GM12878 (cell line): Measurements from ENCODE around the gene PDCD7. TPM values are rescaled to one million over a fixed set of nuclear protein-coding genes. Genes with fewer than 3 reads are reported as not detected.

Source experiments
- ATAC-seq: fragments of 200-7000 bp; cut with Tn5 transposase; 3 replicates; pipeline ENCODE4 v1.9.1; 2020; ENCODE audit warnings: mild to moderate bottlenecking, moderate library complexity
- BruUV-seq: library from RNA; stranded (reverse); fragments of 400-500 nt; replicated peaks from 2 replicates; lab custom pipeline; 2021; lab: Mats Ljungman, UMichigan
- CTCF ChIA-PET: fragments of 300-600 bp; sonication (Branson Sonifier 250); formaldehyde crosslinking; extraction: SDS; loops from one replicate; lab custom pipeline; 2021; ENCODE audit warnings: inconsistent platforms; lab: Yijun Ruan, JAX
- POLR2A ChIA-PET: fragments of 350-600 bp; formaldehyde crosslinking; extraction: SDS; loops from one replicate; lab custom pipeline; 2021; ENCODE audit warnings: inconsistent platforms; lab: Charles Lee
- RAD21 ChIA-PET: fragments of 300-600 bp; sonication (Branson Sonifier 250); formaldehyde crosslinking; loops from one replicate; lab custom pipeline; 2023; ENCODE audit warnings: antibody characterized with exemption; ENCODE audit not compliant: unreplicated experiment; lab: Charles Lee
- SMC1A ChIA-PET: fragments of 300-600 bp; sonication (Branson Sonifier 250); formaldehyde crosslinking; loops from one replicate; lab custom pipeline; 2023; ENCODE audit not compliant: unreplicated experiment, uncharacterized antibody; lab: Charles Lee
- DNase-seq: peaks from one replicate; pipeline ENCODE4 v3.0.0-alpha.2; 2011; ENCODE audit warnings: low read depth, low spot score
- FAIRE-seq: peaks from 3 replicates; lab custom pipeline; 2011; peaks lifted over from hg19 to GRCh38; lab: Jason Lieb, UNC
- H2AFZ ChIP-seq: 2 replicates; pipeline ENCODE4 v1.6.0; 2011; ENCODE audit warnings: low read depth, low read length, control low read depth; ENCODE audit not compliant: control insufficient read depth
- H3K27ac ChIP-seq: 2 replicates; pipeline ENCODE4 v1.5.1; 2011; ENCODE audit warnings: control low read depth; ENCODE audit not compliant: control insufficient read depth, insufficient read depth
- H3K27me3 ChIP-seq, 2 experiments: replicated peaks in 1 of 2; 2 replicates each; pipeline versions ENCODE4 v1.6.0 to v1.6.1; 2011; ENCODE audit warnings: low read length in 1 of 2; ENCODE audit not compliant: control insufficient read depth in 2 of 2, insufficient read depth in 2 of 2
- H3K36me3 ChIP-seq, 2 experiments: 2 replicates each; pipeline ENCODE4 v1.5.1; 2011; ENCODE audit warnings: low read length in 1 of 2; ENCODE audit not compliant: control insufficient read depth in 2 of 2, insufficient read depth in 2 of 2
- H3K4me1 ChIP-seq: 2 replicates; pipeline ENCODE4 v1.6.1; 2011; ENCODE audit warnings: mild to moderate bottlenecking, low read length, moderate library complexity, mixed read lengths; ENCODE audit not compliant: control insufficient read depth, insufficient read depth
- H3K4me2 ChIP-seq: 2 replicates; pipeline ENCODE4 v1.6.0; 2011; ENCODE audit warnings: control low read depth; ENCODE audit not compliant: control insufficient read depth, insufficient read depth
- H3K4me3 ChIP-seq: fragments of 200-600 bp; sonication (generic); 2 replicates; pipeline ENCODE4 v1.5.1; 2016
- H3K79me2 ChIP-seq: 2 replicates; pipeline ENCODE4 v1.6.0; 2011; ENCODE audit warnings: low read length; ENCODE audit not compliant: control insufficient read depth, insufficient read depth
- H3K9ac ChIP-seq: 2 replicates; pipeline ENCODE4 v1.8.0; 2011; ENCODE audit warnings: low read length, control low read depth, mixed read lengths; ENCODE audit not compliant: control insufficient read depth, insufficient read depth
- H3K9me3 ChIP-seq: replicated peaks from 3 replicates; pipeline ENCODE4 v1.5.1; 2011; ENCODE audit warnings: mild to moderate bottlenecking, low read length; ENCODE audit not compliant: control insufficient read depth, insufficient read depth
- H4K20me1 ChIP-seq: 2 replicates; pipeline ENCODE4 v1.6.0; 2011; ENCODE audit not compliant: control insufficient read depth, insufficient read depth
- BCL3 ChIP-seq: IDR thresholded peaks from 2 replicates; pipeline ENCODE4 v1.6.1; 2011; ENCODE audit warnings: borderline replicate concordance, low read depth, mild to moderate bottlenecking, moderate library complexity, low read length; ENCODE audit not compliant: insufficient read depth, poor library complexity, severe bottlenecking
- CREB1 ChIP-seq: IDR thresholded peaks from 2 replicates; pipeline ENCODE4 v1.6.1; 2012; ENCODE audit warnings: low read depth, mild to moderate bottlenecking, inconsistent platforms
- E2F8 ChIP-seq: fragments of 450-650 bp; IDR thresholded peaks from 2 replicates; pipeline ENCODE4 v1.6.1; 2018; ENCODE audit warnings: mild to moderate bottlenecking, low read depth, moderate library complexity; ENCODE audit not compliant: partially characterized antibody
- E4F1 ChIP-seq: fragments of 450-650 bp; IDR thresholded peaks from 2 replicates; pipeline ENCODE4 v1.6.1; 2018; ENCODE audit warnings: borderline replicate concordance, mild to moderate bottlenecking; ENCODE audit not compliant: partially characterized antibody
- ELK1 ChIP-seq: IDR thresholded peaks from 2 replicates; pipeline ENCODE4 v1.6.1; 2012; ENCODE audit warnings: low read depth, low read length, improper control_type of control experiment
- HDAC2 ChIP-seq: fragments of 200-600 bp; sonication (generic); IDR thresholded peaks from 2 replicates; pipeline ENCODE4 v1.6.1; 2017
- IRF3 ChIP-seq: fragments of 450-650 bp; IDR thresholded peaks from 2 replicates; pipeline ENCODE4 v1.6.1; 2014; ENCODE audit warnings: mild to moderate bottlenecking
- LARP7 ChIP-seq: fragments of 450-650 bp; IDR thresholded peaks from 2 replicates; pipeline ENCODE4 v1.6.1; 2017; ENCODE audit warnings: mild to moderate bottlenecking
- NFYB ChIP-seq: IDR thresholded peaks from 2 replicates; pipeline ENCODE4 v1.6.1; 2011; ENCODE audit warnings: low read depth, mild to moderate bottlenecking, low read length, improper control_type of control experiment, moderate library complexity; ENCODE audit not compliant: insufficient read depth
- SMAD5 ChIP-seq: IDR thresholded peaks from 2 replicates; pipeline ENCODE4 v1.6.1; 2016; ENCODE audit warnings: antibody characterized with exemption, low read depth
- TCF7 ChIP-seq: IDR thresholded peaks from 2 replicates; pipeline ENCODE4 v1.6.1; 2014; ENCODE audit warnings: antibody characterized with exemption, borderline replicate concordance
- USF1 ChIP-seq: IDR thresholded peaks from 2 replicates; pipeline ENCODE4 v1.6.1; 2011; ENCODE audit warnings: borderline replicate concordance, low read depth, mild to moderate bottlenecking, moderate library complexity, mixed read lengths, low read length; ENCODE audit not compliant: insufficient read depth; ENCODE audit errors: extremely low read length
- ZBED1 ChIP-seq: IDR thresholded peaks from 2 replicates; pipeline ENCODE4 v1.6.1; 2016; ENCODE audit warnings: borderline replicate concordance
- ZSCAN29 ChIP-seq: fragments of 450-650 bp; IDR thresholded peaks from 2 replicates; pipeline ENCODE4 v1.6.1; 2017; ENCODE audit warnings: mild to moderate bottlenecking, moderate library complexity
- WGBS: methylation state at CpG from one replicate; pipeline ENCODE4 v1.1.6; 2016; ENCODE audit warnings: low lambda C conversion rate; ENCODE audit not compliant: insufficient replicate concordance, insufficient coverage; ENCODE audit errors: missing lambda C conversion rate; 5-methylcytosine and 5-hydroxymethylcytosine counted together
- in situ Hi-C: fragments of 300-500 bp; cut with MboI; formaldehyde crosslinking; loops from 9 replicates; pipeline ENCODE4 v1.14.3; 2018; ENCODE audit warnings: mixed read lengths
- intact Hi-C: fragments of 100-400 bp; cut with micrococcal nuclease; formaldehyde crosslinking; loops from one replicate; pipeline ENCODE4 v1.14.2; 2022; ENCODE audit not compliant: unreplicated experiment
- polyA plus RNA-seq, 11 experiments: library from polyadenylated mRNA; depleted of rRNA in 4 of 11; unstranded in 6 of 11; stranded (reverse) in 5 of 11; fragments of >200 nt; fragmentation: Nextera tagmentation in 4 of 11; fragmentation: Illumina TruSeq in 1 of 11; extraction: Ambion mirVana in 4 of 11; extraction: Trizol in 1 of 11; gene quantifications; 1 replicate in 1 of 11; 2 replicates in 10 of 11; pipeline versions ENCODE4 v1.2.1 to v1.2.3, GENCODE V29; 2011 to 2016; ENCODE audit warnings: inconsistent platforms in 2 of 11, missing spikeins in 2 of 11, low read depth in 1 of 11
- total RNA-seq, 4 experiments: library from RNA; depleted of rRNA in 3 of 4; stranded (reverse); fragments of >200 nt in 3 of 4; fragmentation: Illumina TruSeq in 1 of 4; extraction: Trizol in 1 of 4; gene quantifications; 2 replicates each; pipeline versions ENCODE4 v1.2.1 to v1.2.3, GENCODE V29; 2013 to 2021

The PDCD7 gene
- total and polyA plus RNA-seq, 10 of the 15 experiments (the other 5 are each of a cell fraction or from before 2014, with no cell fraction given), result 4.2 to 24.2 (median 13.4) TPM

GRCh38 chr15:65171428-65171827 is 37.8 kb upstream of the PDCD7 start:
- no peaks in the 10 kb centered on the region for H3K9me3 ChIP-seq
- ChIA-PET CTCF (interaction anchor here (2.1 kb wide), 1 partner anchor 100 kb away, joined by 6 read pairs; no protein-coding TSS in a partner anchor), SMC1A (interaction anchor here (2.2 kb wide), 1 partner anchor 11 kb away, joined by 8 read pairs; no protein-coding TSS in a partner anchor), POLR2A (interaction anchor here (0.5 to 0.7 kb wide), 5 partner anchors 10 to 565 kb away, joined by 3 to 5 read pairs (median 4); no protein-coding TSS in a partner anchor), RAD21 (no interaction called here)
- H3K9ac ChIP-seq, result no peak overlapping the region
- FAIRE-seq (no peak), DNase-seq (no peak), ATAC-seq (no peak)
- H3K4me3 ChIP-seq, result no peak overlapping the region
- BruUV-seq, result no TSS peak
- no peak overlapping the region for H3K4me2 ChIP-seq
- in situ Hi-C loops (no loop called here), intact Hi-C loops (no loop called here)
- WGBS, result 96% methylated on average over 5 of the region's 5 CpGs
- H3K36me3 ChIP-seq, result peaks cover 0 to 18% of the 10 kb centered on the region in 2 experiments; a peak in 2 of 4 replicates
- no peak overlapping the region for H2AFZ ChIP-seq
- peaks cover 4% of the 10 kb centered on the region; the same call in 1 of the 2 replicates for H3K4me1 ChIP-seq
- no peaks in the 10 kb centered on the region for H3K27me3 ChIP-seq
- H3K79me2 ChIP-seq, result peaks cover 1% of the 10 kb centered on the region; the same call in 1 of the 2 replicates
- H3K27ac ChIP-seq, result no peak overlapping the region
- no peaks in the 10 kb centered on the region for H4K20me1 ChIP-seq
- TF ChIP-seq E4F1 (no peak), ZBED1 (no peak), NFYB (no peak), ELK1 (no peak), USF1 (no peak), IRF3 (no peak), CREB1 (no peak), BCL3 (no peak), LARP7 (no peak), ZSCAN29 (no peak), TCF7 (no peak), SMAD5 (no peak), E2F8 (no peak), HDAC2 (no peak)
